Measurements from ENCODE around the gene RNF20. TPM values are rescaled to one million over a fixed set of nuclear protein-coding genes. Genes with fewer than 3 reads are reported as not detected.
A peak's percentile ranks its signal among the peaks of the same experiment; 100 is the strongest.

RNF20 gene
- total and polyA plus RNA-seq, 2 of the 13 experiments (the other 11 are each of a cell fraction or from before 2014, with no cell fraction given): 12.7 to 37.6 TPM

DNA sequence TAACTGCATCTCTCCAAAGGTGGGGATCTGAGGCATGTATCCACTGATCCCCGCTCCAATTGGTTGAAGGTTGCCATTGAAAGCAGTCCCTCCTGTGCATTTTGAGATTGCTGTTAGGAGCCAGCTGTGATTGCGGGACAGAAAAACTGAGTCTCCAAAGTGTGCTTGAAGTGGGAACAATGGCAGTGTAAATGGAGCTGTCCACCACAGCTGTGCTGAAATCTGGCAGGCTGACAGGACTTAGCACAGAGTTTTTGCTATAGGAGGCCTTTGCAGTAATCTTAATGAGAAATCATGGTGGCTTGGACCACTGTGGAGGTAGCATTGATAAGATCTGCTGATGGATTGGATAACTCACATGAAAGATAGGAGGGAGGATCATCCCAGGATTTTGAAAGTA is 3.3 kb downstream of the RNF20 start (continued):
- TF ChIP-seq, protein P1, sequence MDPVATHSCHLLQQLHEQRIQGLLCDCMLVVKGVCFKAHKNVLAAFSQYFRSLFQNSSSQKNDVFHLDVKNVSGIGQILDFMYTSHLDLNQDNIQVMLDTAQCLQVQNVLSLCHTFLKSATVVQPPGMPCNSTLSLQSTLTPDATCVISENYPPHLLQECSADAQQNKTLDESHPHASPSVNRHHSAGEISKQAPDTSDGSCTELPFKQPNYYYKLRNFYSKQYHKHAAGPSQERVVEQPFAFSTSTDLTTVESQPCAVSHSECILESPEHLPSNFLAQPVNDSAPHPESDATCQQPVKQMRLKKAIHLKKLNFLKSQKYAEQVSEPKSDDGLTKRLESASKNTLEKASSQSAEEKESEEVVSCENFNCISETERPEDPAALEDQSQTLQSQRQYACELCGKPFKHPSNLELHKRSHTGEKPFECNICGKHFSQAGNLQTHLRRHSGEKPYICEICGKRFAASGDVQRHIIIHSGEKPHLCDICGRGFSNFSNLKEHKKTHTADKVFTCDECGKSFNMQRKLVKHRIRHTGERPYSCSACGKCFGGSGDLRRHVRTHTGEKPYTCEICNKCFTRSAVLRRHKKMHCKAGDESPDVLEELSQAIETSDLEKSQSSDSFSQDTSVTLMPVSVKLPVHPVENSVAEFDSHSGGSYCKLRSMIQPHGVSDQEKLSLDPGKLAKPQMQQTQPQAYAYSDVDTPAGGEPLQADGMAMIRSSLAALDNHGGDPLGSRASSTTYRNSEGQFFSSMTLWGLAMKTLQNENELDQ (CRISPR knock-in tag; IDR thresholded peaks at IDR 0.05; ENCODE audit: borderline replicate concordance): no peak
- TF ChIP-seq ZFP62 (CRISPR knock-in tag; IDR thresholded peaks at IDR 0.05) (no peak), CBFB (CRISPR knock-in tag; IDR thresholded peaks at IDR 0.05) (no peak), ZBTB1 (CRISPR knock-in tag; IDR thresholded peaks at IDR 0.05; ENCODE audit: borderline replicate concordance) (no peak), ZNF607 (CRISPR knock-in tag; IDR thresholded peaks at IDR 0.05; ENCODE audit: borderline replicate concordance) (no peak), MIER2 (CRISPR knock-in tag; IDR thresholded peaks at IDR 0.05) (peak; percentile 96)
- TF ChIP-seq, protein P2, sequence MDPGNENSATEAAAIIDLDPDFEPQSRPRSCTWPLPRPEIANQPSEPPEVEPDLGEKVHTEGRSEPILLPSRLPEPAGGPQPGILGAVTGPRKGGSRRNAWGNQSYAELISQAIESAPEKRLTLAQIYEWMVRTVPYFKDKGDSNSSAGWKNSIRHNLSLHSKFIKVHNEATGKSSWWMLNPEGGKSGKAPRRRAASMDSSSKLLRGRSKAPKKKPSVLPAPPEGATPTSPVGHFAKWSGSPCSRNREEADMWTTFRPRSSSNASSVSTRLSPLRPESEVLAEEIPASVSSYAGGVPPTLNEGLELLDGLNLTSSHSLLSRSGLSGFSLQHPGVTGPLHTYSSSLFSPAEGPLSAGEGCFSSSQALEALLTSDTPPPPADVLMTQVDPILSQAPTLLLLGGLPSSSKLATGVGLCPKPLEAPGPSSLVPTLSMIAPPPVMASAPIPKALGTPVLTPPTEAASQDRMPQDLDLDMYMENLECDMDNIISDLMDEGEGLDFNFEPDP (CRISPR knock-in tag; conservative IDR thresholded peaks at IDR 0.05): 0 out of 2 replicates have a peak, but pooled peaks have one; percentile 20

DNA sequence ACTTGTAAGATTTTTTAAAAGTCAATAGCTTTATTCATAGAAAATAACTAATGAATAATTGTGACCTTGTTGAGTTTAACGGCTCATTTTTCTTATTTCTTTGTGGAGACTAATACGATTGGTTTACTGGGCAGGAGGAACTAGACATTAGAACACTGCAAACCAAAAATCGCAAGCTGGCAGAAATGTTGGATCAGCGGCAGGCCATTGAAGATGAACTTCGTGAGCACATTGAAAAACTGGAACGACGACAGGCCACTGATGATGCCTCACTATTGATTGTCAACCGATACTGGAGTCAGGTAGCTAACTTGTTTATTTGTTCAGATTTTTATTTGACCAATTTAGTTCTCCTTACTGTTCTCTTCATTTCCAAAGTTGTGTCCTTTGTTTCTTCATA is 6.4 kb downstream of the RNF20 start:
- H3K9ac ChIP-seq (ENCODE audit: insufficient read depth, low read depth, low read length): no peak overlapping the region
- H2AFZ ChIP-seq (ENCODE audit: low read length): no peak overlapping the region
- ChIA-PET CTCF (ENCODE audit: low intra/inter-chr PET ratio, low total read pairs) (no interaction called here), POLR2A (no interaction called here)
- no peak overlapping the region for H3K4me3 ChIP-seq (replicated peaks in 1 of 3; ENCODE audit: insufficient read depth in 1 of 3, low read depth in 2 of 3, low read length in 3 of 3)
- ATAC-seq (no peak), DNase-seq (ENCODE audit: low spot score) (no peak), FAIRE-seq (no peak)
- in situ Hi-C loops (cut with HindIII; ENCODE audit: extremely low pct_ligation_motif_present, low pct_unique_long_range_greater_than_20kb) (loop anchor here (25.0 kb wide), 1 partner anchor 828 kb away; no protein-coding TSS in a partner anchor), intact Hi-C loops (cut with micrococcal nuclease; ENCODE audit: unreplicated experiment) (no loop called here)
- 98% methylated on average over 8 of the region's 8 CpGs for WGBS (ENCODE audit: low lambda C conversion rate)
- no peaks in the 10 kb centered on the region for H4K20me1 ChIP-seq (ENCODE audit: insufficient read depth, low read length)
- no peak overlapping the region for H3K27ac ChIP-seq (ENCODE audit: extremely low read length, insufficient read depth, low read length)
- no TSS peak for BruUV-seq (replicated peaks)
- no peak overlapping the region for H3K4me2 ChIP-seq (ENCODE audit: low read depth, low read length)
- no peaks in the 10 kb centered on the region for H3K9me3 ChIP-seq (ENCODE audit: low read length)
- TF ChIP-seq, protein P3, sequence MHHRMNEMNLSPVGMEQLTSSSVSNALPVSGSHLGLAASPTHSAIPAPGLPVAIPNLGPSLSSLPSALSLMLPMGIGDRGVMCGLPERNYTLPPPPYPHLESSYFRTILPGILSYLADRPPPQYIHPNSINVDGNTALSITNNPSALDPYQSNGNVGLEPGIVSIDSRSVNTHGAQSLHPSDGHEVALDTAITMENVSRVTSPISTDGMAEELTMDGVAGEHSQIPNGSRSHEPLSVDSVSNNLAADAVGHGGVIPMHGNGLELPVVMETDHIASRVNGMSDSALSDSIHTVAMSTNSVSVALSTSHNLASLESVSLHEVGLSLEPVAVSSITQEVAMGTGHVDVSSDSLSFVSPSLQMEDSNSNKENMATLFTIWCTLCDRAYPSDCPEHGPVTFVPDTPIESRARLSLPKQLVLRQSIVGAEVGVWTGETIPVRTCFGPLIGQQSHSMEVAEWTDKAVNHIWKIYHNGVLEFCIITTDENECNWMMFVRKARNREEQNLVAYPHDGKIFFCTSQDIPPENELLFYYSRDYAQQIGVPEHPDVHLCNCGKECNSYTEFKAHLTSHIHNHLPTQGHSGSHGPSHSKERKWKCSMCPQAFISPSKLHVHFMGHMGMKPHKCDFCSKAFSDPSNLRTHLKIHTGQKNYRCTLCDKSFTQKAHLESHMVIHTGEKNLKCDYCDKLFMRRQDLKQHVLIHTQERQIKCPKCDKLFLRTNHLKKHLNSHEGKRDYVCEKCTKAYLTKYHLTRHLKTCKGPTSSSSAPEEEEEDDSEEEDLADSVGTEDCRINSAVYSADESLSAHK (CRISPR knock-in tag; IDR thresholded peaks at IDR 0.05; ENCODE audit: borderline replicate concordance): no peak
- TF ChIP-seq ZNF879 (CRISPR knock-in tag; IDR thresholded peaks at IDR 0.05) (no peak), ONECUT2 (CRISPR knock-in tag; IDR thresholded peaks at IDR 0.05) (no peak), MAFF (IDR thresholded peaks at IDR 0.05; ENCODE audit: low read depth, low read length) (peak; percentile 77), MAFK (conservative IDR thresholded peaks at IDR 0.05 in 1 of 2, IDR thresholded peaks at IDR 0.05 in 1 of 2; ENCODE audit: low read length in 2 of 2) (peak; percentile 71 to 85)
- TF ChIP-seq, protein P4, sequence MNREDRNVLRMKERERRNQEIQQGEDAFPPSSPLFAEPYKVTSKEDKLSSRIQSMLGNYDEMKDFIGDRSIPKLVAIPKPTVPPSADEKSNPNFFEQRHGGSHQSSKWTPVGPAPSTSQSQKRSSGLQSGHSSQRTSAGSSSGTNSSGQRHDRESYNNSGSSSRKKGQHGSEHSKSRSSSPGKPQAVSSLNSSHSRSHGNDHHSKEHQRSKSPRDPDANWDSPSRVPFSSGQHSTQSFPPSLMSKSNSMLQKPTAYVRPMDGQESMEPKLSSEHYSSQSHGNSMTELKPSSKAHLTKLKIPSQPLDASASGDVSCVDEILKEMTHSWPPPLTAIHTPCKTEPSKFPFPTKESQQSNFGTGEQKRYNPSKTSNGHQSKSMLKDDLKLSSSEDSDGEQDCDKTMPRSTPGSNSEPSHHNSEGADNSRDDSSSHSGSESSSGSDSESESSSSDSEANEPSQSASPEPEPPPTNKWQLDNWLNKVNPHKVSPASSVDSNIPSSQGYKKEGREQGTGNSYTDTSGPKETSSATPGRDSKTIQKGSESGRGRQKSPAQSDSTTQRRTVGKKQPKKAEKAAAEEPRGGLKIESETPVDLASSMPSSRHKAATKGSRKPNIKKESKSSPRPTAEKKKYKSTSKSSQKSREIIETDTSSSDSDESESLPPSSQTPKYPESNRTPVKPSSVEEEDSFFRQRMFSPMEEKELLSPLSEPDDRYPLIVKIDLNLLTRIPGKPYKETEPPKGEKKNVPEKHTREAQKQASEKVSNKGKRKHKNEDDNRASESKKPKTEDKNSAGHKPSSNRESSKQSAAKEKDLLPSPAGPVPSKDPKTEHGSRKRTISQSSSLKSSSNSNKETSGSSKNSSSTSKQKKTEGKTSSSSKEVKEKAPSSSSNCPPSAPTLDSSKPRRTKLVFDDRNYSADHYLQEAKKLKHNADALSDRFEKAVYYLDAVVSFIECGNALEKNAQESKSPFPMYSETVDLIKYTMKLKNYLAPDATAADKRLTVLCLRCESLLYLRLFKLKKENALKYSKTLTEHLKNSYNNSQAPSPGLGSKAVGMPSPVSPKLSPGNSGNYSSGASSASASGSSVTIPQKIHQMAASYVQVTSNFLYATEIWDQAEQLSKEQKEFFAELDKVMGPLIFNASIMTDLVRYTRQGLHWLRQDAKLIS (CRISPR knock-in tag; IDR thresholded peaks at IDR 0.05): no peak
- H3K36me3 ChIP-seq (replicated peaks in 1 of 2; ENCODE audit: control insufficient read depth in 1 of 2, insufficient read depth in 2 of 2, low read length in 2 of 2): peaks cover 3 to 39% of the 10 kb centered on the region in 2 experiments; a peak in 4 of 5 replicates
- H3K27me3 ChIP-seq (ENCODE audit: control insufficient read depth in 1 of 2, insufficient read depth in 2 of 2, low read length in 2 of 2): no peaks in the 10 kb centered on the region
- H3K79me2 ChIP-seq (ENCODE audit: insufficient read depth, low read length): peaks cover 10% of the 10 kb centered on the region
- peaks cover 21% of the 10 kb centered on the region for H3K4me1 ChIP-seq (ENCODE audit: insufficient read depth, low read length)

All from HepG2 (cell line).